HG03457 (cell line): ENCODE results near the gene ACTN2.

ENCODE experiments used
- ATAC-seq: cut with Tn5 transposase; IDR thresholded peaks from one replicate; pipeline ENCODE4 v1.9.1; 2021; ENCODE audit warnings: moderate number of reproducible peaks; ENCODE audit not compliant: unreplicated experiment

ACTN2 gene

DNA sequence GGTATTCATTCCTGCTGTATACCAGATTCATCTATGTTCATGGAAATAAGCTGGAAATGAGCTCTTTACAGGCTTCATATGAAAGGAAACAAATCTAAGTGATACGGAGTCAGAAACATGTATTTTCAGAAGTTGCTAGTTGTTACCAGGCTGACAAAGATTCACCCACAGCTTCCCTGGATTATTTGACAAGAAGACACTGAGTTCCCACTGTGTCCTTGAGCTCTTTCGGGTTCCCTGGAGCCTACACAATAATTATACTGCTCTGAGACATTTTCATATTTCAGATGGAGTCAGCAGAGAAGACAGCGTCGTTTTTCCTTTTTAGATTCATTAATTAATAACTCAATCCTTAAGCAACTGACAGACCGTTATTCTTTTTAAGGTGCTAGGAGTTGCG is 79.5 kb downstream of the ACTN2 start:
- no peak for ATAC-seq

DNA sequence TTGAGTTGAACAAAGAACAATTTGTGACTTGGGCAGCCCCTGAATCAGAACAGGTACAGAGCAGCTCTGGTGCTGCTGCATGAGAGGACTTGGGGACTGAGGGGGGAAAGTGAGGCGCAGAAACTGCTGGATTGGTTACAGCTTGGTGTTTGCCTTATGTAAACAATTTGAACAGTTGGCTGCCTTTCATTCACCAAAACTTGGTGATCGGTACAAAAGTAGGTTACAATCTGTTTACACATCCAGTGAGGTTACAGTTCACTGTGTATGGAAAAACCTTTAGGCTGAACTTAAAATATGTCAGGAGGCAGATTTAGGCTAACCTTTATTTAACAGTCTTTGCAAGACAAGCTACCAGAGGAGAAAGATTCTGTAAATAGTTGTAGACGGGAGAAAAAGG is 80.2 kb downstream of the ACTN2 start:
- ATAC-seq: no peak

DNA sequence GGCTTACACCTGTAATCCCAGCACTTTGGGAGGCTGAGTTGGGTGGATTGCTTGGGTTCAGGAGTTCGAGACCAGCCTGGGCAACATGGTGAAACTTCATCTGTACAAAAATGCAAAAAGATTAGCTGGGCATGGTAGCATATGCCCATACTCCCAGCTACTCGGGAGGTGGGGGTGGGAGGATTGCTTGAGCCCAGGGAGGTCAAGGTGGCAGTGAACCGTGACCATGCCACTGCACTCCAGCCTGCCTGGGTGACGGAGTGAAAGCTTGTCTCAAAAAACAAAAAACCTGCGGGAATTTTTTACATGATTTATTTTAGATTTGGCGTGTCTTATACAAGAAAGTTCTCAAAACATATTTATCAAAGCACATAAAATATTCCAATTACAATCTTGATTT is 81.0 kb downstream of the ACTN2 start:
- ATAC-seq: no peak

DNA sequence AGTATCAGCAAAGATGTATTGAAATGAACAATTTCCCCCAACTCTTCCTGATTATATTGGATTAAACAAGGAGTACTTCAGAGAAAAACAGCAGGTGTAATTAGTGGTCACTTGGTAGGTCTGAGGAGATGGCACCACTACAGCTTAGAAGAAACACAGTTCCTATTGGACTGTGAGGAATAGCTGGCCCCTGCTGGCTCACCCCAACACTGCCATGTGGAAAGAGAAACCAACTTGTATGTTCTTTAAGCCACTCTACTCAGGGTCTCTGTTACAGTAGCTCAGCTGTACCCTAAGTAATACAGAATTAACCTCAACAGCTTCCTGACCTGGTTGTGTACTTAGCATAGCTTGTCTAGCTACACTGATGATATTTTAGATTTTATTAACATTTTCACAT is 82.3 kb downstream of the ACTN2 start:
- no peak for ATAC-seq

DNA sequence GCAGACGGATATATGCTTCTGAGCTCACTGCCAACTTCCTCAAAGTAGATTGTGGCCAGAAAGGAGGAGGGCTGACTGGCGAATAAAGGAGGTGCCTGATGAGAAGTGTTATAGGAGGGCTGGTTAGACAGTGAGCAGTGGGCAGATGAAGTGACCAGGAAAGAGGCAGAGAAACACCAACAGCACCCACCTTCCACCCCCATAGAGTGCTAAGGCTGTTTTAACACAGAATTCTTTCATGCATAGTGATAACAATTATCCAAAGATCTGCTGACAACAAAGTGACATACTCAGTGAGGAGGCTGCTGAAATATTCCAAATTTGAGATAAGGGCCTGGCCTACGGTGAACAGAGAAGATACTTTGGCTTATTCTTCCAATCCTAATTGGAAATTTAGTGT is 87.6 kb downstream of the ACTN2 start:
- ATAC-seq: no peak

DNA sequence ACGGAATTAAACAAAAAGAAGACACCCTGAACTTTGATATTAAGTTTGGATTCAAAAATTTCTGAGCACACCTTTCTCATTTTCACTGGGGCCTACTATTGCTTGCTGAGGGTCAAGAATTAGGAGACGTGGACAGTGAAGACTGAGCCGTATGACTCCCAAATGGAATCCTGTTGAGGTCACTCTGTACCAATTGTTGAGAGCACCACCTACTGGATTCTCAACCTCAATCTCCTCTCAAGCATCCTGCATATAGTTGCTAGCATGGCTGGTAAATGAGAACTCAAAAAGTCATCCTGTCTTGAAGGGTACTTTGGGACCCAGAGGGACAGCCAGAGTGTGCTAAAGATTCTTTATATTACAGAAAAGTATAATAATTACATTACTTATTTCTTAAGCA is 88.6 kb downstream of the ACTN2 start:
- ATAC-seq: no peak

DNA sequence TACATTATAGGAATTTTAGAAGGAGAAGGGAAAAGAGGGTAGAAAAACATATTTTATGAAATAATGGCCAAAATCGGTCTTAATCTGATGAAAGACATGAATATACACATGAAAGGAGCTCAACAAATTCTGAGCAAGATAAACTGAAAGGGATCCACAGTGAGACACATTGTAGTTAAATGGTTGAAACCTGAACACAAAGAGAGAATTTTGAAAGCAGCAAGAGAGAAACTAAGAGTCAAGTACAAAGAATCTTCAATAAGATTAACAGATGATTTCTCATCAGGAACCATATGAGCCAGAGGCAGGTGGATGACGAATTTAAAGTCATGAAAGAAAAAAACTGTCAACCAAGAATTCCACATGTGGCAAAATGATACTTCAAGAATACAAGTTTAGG is 93.0 kb downstream of the ACTN2 start:
- ATAC-seq: no peak

DNA sequence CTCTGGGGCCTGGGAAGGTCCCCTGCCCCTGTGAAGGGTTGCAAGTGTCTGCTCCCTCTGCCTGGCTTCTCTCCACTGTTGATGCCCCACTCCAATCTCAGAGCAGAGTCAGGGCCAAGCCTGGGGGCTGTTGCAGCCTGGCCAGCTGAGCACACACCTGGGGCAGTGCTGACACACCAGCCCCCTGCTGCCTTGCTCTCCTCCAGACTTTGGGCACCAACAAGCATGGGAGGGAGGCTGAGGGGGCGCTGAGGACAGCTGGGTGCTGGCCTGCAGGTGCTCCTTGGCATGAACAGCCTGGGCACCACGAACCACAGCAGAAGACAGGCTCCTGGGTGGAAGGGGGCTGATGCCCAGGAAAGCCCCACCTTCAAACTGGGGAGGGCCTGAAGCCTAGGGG is 99.2 kb downstream of the ACTN2 start:
- ATAC-seq: no peak

DNA sequence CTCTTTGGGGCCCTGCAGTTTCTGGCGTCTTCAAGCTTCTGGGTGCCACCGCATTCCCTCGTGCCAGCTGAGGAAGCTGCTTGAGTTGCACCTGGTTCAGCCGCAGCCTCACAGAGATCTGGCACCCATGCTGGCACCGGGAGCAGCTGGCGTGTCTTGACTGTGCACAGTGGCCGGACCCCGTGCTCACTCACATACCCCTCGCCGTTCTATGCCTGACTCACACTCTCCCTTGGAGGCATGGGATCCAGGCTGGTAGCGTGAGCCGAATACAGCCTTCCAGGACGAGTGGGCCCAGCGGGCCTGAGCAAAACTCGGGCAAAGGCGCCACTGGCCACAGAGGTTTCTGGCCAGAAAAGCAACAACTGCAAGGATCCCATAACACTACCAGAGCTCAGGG is 100.2 kb downstream of the ACTN2 start:
- ATAC-seq: no peak

DNA sequence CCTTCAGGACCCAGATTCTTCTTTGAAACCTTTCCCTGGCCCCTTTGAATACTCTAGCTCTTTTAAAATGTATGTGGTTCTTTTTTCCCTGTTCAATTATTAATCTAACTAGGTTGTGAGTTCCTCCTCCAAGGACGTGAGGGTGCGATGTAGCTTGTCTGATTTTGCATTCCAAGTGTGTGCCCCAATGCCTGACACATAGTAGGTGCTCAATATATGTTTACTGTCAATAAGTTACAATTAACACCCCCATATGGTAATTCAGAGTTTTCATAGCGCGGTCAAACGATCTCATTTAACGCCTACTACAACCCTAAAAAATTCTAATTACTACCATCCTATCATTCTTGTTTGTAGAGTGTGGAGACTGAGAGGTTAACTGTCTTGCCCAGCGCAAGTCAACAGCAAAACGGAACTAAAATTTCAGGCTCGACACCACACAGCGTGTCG is 108.3 kb downstream of the ACTN2 start:
- no peak for ATAC-seq

DNA sequence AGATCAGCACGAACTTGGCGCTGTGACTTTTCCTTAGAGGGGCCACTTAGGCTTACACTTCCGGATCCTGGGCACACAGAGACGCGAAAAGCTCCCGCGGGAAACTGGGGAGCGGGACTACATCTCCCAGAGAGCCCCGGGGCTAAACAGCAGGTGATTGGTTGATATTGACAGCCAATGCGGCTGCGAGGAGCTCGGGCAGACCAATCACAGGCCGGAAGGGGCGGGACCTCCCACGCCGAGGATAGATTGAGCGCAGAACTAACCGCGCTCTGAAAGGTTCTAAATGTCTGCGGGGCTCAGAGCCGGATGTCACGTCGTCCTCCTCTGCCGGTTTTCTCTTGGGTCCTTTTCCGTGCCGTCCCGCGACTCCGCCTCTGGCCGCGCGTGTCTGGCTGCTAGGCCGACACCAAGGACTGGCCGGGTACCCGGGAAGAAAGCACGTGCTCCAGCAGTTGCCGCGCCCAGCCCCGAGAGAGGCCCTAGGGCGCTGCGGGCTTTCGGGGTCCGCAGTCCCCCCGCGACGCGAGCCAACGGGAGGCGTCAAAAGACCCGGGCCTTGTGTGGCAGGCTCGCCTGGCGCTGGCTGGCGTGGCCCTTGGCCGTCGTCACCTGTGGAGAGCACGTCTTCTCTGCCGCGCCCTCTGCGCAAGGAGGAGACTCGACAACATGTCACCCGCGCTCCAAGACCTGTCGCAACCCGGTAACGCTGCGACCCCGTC is 108.9 kb downstream of the ACTN2 start, which contains the start of gene MTR:
Gene MTR (plus strand): TSS at position 258 of the 722 bp plus-strand sequence. CDS start 412 bp downstream, at position 670.
- ATAC-seq: peak; percentile 99

DNA sequence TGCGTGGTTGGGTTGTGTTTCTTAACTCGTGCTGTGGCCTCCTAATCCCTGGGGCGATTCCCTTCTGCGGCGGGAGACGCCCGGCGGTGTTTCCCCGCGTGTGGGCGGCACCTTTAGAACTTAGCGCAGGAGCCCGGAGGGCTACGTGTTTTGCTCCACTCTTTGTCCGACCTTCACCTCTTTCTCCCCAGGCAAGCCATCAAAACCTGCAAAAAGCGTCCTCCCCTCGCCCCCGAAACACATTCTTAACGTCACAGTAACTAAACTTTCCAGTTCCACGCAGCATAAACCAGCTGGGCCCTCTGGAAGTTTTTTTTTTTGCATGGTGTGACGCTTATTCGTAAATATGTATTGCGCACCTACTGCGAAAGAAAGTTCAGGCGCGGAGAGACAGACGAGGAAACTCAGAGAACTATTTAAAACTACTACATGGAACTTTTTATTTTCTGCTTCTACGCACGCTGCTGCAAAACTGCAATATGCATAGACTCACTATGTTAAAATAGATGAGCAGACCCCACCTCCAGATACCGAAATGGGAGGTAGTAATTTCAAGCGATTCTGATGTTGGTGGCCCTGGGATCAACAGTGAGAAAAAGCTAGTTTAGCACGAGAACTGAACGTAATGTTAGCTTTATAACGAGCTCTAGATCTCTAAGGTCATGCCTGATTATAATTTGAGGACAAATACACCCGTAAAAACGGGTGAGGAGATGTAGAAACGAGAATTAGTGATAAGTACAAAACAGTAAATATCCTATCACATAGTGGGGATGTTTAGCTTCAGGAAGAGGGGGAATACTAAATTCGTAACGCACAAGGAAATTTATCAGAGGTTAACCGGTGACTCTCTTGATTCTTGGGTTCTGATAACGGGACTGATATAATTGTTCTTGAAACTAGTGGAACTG is 109.7 kb downstream of the ACTN2 start:
- ATAC-seq: peak; percentile 31

DNA sequence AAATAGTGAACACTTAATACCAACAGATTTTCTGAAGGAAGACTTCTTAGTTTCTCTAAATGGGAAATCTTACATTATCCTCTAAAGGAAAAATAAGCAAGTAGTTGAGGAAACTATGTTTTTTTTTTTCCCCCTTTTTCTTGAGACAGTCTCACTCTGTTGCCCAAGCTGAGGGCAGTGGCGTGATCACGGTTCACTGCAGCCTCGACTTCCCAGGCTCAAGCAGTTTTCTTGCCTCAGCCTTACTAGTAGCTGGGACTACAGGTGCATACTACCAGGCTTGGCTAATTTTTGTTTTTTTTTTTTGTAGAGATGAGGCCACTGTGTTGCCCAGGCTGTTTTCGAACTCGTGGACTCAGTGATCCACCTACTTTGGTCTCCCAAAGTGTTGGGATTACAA is 112.7 kb downstream of the ACTN2 start:
- no peak for ATAC-seq

DNA sequence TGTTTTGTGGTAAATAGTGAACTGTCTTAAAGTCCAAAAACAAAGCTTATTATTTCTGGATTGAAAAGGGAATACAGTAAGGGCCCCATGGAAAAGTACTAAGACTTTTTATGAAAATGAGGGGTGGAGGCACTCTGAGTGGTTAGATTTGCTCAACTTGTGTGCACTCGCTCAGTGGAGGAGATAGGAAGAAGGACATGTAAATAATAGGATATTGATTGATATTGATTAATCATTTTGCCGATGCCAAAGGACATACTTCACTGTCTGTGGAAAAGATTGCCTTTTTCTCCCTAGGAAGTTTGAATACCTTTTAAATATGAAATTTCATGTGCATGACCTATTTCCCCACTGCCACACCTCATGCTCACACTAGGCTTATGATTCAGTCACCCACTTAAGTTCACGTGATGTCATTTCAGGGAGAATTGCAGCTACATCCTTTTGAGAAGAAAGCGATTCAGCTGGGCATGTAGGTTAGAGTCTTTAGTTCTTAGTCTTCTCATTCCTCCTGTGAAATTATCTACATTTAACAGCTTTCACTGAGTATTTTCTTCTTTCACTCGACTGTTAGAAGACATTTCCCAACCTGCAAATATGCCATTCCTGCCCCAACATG is 113.8 kb downstream of the ACTN2 start:
- ATAC-seq: no peak

DNA sequence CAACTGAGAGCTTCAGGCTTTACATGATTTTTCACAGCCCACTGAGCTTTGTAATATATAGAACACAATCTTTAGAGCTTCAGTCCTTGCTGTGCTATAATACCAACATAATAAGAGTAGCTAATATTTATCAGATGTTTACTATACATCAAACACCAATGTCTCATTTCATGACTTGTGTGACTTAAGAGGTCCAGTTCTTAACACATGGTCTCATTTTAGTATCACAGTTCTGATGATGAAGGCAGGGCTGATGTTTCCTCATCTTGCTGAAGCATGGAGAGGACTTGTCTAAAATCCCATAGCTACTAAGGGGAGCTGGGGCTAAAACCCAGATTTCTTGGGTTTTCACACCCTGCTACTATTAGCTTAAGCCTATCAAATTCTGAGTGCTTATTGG is 114.3 kb downstream of the ACTN2 start:
- ATAC-seq: no peak

DNA sequence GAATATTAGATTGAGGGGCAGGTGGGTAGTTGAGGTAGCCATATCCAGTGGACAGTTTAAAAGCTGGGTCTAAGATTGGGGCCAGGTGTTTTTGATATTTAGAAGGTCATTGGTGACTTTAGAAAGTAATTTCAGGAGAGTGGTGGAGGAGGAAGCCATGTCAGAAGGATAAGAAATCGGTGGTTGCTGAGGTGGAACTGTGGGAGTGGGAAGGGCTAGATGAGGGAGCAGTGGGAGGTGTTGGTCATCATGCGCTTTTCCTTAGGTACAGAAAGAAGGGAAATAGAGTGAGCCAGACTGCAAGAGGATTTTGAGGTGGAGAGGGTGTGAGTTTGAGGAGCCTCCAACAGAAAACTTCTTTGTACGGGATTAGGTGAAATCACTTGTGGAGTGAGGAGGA is 116.0 kb downstream of the ACTN2 start:
- ATAC-seq: no peak

DNA sequence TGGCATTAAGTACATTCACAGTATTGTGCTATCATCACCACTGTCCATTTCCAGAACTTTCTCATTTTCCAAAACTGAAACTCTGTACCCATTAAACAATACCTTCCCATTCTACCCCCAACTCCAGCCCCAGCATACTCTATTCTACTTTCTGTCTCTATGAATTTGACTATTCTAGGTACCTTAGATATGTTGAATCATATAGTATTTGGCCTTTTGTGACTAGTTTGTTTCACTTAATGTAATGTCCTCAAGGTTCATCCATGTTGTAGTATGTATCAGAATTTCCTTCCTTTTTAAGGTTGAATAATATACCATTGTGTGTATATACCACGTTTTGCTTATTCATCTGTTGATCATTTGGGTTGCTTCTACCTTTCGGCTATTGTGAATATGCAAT is 120.3 kb downstream of the ACTN2 start:
- ATAC-seq: no peak

DNA sequence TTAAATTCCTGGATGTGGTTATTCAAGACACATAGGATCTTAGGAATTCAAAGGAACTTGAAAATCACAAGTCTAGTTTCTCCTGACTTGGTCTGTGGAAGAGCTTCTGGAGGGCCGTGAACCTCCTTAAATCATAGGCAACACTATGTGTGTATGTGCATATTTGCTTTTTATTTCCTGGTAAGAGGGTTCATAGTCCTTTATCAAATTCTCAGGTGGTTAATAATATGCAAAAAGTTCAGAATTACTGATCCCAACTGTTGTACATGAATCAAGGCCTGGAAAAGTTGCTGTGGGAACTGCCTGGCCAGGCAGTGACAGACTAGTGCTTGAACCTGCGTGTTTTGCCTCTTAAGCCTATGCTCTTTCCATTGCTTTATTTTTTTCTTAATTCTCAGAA is 121.7 kb downstream of the ACTN2 start:
- no peak for ATAC-seq

DNA sequence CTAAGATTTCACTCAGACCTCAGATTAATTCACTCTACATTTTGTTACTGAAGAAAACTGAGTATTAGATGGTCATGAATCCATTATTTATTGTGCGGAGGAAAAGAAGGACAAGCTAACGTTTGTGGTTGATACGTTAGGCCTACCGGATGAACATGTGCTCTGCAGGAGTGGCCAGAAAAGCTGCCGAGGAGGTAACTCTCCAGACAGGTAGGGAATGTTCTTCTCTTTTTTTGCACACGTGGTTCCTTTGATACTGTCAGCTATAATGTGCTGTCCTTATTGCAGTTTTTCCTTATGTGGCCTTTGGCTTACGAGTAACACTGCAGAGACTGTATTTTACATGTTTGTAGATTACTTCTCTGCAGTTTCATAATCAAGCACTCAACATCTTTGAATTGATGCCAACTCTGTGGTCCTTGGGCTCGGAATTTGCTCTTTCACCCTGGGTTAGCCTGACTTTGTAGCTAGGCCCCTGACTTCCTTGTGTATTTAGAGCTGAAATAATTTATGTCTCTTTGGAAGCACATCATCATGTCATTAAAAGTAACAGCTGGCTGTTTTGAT is 122.3 kb downstream of the ACTN2 start:
- no peak for ATAC-seq

DNA sequence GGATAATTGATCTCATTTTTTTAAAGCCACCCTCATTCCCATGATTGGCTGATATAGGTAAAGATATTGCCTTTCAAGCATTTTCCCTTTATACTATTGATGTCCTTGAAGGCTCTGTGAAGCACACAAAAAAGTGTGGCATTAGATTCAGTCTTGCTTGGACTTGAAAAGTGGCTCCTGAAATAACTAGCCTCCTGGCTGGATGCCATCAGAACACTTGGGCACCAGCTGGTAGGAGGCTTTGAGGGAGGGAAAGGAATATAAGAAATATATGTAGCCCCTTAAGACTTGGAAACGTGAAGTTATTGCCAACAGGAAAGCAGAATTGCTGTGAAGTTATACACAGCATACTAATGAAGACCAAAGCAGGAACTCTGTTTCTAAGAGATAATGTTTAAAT is 122.8 kb downstream of the ACTN2 start:
- no peak for ATAC-seq

DNA sequence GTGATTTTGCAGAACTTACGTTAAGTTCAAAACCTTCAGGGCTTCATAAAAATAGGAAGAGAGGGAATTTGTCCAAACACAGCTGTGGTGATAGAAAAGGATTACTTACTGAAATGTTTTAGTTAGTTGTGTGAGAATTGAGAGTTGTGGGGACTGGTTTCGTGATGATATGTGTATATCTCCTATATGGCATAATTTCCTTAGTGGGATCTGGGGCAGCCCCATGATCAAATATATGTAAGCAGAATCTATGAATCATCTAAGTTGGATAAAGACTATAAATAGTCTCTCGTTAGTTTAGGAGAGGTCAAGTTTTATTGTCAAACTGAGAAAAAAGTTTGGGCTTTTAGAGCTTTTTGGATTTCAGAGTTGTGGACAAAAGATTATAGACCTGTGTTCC is 123.7 kb downstream of the ACTN2 start:
- ATAC-seq: no peak
